Measurements from ENCODE around the gene ARHGAP25.

The ARHGAP25 gene

DNA sequence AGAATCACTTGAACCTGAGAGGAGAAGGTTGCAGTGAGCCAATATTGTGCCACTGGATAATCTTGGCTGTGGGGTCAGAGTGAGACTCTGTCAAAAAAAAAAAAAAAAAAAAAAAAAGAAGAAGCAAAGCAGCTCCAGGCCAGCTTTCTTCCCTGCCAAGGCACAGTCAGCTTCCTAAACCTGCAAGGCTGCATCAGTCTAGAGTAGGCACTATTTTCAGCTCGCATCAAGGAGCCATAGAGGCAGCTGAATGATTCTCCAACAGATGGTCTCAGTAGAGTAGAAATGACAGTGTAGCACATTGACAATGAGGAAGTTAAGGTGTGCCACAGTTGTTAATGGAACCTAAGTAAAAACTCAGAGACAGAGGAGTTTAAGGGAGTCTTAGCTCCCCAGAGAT is 101.0 kb downstream of the ARHGAP25 start:
- no peak for DNase-seq

DNA sequence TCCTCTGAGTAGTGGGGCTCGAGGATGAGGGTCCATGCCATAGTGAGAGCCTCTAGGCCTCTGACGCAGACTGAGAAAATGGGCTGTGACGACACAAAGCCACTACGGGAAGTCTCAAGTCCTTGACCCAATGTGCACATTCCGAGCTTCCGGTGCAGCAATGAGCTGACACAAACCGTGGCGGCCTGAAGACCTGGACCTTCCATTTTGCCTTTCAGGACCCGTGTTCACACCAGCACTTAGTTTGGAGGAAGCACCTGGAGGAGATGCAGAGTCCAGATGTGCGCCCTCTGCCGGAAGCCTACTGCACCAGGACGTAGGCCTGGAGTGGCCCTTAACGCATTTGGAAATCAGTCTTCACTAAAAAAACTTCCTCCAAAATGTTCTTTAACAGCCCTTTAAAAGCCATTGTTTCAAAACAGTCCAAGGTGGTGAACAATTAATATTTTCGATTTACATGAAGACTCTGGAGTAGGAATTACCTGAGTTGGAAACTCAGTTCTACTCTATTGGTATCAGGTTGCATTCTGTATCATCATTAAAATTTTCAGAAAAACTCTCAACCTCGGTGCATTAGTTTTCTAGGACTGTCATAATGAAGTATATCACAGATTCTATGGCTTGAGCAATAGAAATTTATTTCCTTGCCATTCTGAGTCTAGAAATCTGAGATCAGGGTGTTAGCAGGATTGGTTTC is 102.7 kb downstream of the ARHGAP25 start:
- peak; percentile 31 for DNase-seq

DNA sequence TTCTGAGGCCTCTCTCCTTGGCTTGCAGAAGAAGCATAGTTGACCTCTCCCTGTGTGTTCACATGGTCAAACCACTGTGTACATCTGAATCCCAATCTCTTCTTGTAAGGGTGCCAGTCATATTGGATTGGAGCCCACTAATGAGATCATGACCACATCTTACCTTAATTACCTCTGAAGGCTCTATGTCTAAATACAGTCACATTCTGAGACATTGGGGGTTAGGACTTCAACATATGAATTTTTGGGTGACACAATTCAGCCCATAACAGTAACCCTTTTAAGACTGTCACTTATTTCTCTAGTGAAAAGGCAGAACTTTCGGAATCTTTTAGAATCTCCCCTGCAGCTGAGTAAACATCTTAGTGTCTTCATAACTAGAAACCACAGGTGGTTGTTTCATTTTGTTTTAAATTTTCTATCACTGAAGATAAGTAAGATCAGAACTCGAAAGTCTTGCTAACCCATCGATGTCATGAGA is 103.3 kb downstream of the ARHGAP25 start:
- no peak for DNase-seq

DNA sequence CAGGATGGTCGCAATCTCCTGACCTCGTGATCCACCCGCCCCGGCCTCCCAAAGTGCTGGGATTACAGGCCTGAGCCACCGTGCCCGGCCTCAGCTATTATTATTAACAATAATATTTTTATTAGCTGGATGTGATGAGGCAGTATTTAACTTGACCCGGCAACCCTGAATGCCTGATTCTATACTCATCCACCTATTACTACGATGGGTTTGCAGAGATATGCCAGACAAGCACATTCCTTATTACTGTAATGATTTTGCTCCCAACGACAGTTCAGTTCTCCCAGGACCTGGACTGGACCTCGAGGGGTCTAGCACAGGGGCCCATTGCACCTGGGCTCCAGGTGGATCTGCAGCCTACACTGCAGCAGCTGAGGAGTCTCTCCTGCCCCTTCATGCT is 104.0 kb downstream of the ARHGAP25 start:
- DNase-seq, result no peak

DNA sequence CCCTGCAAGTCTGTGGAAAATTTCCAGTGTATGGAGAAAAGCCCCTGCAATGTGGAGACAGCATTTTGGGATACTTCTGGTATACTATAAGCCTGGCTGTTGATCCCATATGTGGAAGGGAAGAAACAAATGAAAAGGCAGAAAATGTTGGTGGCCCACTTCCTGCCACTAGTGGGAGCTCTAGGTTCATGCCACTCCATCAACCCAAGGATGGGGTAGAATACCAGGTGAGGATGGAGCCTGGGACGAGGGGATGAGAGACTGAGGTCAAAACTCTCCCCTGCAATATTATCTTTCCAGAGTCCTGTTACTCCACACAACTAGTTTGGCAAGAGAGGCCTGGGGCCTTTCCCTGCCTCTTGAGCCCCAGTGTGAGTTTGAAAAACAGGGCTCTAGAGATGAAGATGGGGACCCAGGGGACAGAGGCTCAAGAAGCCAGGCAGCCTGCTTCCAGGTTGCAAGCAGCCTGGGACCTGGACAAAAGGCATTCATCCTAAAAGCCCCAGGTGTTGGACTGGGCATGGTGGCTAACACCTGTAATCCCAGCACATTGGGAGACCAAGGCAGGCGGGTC is 104.7 kb downstream of the ARHGAP25 start:
- peak; percentile 9 for DNase-seq

DNA sequence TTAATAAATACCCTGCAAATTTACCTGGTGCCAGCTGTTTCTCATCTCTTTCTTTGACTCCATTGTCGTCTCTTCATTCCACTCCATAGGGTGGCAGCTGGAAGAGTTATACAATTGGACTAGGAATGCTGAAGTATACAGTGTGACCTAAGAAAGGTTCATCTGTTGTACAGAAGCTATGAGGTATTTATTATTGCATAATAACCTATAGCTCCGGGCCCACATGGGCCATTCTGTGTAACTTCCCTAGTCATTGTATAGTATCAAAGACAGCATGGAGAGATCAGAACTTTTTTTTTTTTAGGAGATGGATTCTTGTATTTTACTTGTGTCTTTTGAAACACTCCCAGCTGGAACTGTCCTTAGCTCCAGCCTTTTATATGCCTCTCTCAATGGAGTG is 110.4 kb downstream of the ARHGAP25 start:
- no peak for DNase-seq

DNA sequence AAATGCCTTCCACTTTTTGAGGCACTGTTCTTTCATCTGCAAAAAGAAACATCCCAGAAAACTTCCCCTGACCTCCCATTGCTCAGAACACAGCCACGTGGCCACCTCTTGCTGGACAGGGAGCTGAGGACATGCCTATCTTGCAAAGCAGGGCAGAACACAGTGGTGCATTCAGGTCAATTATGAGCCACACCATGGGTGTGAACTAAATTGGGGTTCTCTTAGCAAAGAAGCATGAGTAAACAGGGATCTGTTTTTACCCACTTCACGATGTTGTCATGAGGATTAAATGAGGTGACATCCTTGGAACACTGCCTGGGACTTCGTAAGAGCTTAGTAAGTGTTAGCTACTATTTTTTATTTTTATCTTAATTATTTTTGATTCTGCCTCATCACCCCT is 111.5 kb downstream of the ARHGAP25 start:
- DNase-seq, result no peak

DNA sequence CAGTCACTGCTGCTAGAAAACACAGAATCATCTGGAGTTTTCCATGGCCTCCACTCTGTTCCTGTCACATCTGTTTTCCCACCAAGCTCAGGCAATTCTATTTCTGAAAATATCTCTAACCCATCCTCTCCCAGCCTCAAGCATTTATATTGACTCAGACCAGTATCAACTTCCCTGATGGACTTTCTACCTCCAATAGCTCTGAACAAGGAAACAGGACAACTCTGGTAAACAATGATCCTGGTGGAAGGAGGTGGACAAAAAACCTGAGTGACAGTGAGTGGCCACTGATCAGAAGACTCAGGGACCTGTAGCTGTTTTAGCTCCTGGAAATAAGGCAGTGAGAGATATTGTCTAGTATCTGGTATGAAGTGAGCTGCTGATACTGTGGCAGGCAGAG is 113.1 kb downstream of the ARHGAP25 start:
- DNase-seq, result no peak

DNA sequence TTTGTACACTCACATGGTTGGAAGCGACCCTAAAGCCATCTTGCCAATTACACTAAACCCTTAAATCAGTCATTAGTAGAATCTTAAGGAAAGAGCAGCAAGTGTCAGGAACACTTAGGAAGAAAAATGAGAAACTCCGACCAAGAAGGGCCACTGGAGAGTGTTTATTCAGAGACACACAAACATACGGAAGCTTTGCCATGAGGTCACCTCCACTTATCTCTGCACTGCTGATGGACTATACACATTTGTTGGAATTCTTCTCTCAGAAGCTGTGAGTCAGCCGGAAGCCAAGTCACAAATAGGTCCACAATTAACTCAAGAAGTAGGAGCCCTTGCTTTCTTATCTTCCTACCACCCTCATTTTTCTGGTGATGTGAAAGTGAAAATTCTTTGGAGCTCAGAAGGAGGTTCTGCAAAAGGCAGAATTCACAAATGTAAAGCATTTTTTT is 115.0 kb downstream of the ARHGAP25 start:
- no peak for DNase-seq

DNA sequence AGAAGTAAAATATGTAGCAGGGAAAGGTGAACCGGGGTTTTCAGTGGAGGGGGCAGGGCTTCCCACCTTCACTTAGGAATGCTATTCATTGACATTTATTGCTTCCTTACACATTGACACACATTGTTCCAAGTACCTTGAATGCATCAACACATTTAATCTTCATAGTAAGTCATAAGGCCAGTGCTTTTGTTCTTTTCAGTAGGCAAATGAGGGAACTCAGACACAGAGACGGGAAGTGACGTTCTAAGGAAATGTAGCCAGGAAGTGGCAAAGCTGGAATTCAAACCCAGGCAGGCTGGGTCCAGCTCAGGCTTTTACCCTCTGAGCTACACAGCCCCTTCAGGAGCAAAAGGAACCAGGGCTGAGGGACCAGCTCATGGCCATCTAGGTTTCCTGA is 115.9 kb downstream of the ARHGAP25 start:
- no peak for DNase-seq

DNA sequence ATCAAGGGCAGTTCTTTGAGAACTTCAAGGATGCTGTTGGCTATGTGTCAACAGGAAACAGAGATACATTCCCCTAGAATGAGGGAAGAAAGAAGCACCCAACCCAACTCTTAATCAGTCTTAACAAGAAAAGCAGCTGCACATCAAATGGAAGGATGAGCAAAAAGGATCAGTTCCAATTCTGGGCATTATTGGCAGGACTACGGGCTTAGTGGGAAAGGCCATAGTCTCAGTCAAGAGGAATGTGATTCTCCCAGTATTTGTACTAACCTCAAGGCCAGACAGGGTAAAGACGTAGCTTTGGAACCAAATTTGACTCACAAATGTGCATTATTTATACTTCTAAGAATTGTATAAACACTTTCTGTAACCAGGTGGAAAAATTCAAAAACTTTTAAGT is 118.4 kb downstream of the ARHGAP25 start:
- DNase-seq, result no peak

DNA sequence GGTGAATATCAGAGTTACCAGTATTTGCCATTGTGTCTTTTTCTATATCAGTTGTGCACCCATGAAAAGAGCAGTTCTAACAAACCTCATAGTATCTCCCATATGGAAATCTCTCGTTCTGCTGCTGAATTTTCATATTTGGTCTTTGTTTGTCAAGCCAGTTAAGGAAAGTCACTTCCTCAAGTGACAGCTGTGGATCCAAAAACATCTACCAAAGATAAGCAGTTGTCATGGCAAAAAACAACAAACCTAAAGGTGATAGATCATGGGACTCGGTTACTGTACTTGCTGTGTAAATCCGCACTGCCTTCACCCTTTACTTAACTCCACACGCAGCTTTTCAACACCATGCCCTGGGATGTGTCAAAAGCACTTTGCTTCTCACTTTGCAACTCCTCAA is 119.3 kb downstream of the ARHGAP25 start:
- DNase-seq, result no peak

DNA sequence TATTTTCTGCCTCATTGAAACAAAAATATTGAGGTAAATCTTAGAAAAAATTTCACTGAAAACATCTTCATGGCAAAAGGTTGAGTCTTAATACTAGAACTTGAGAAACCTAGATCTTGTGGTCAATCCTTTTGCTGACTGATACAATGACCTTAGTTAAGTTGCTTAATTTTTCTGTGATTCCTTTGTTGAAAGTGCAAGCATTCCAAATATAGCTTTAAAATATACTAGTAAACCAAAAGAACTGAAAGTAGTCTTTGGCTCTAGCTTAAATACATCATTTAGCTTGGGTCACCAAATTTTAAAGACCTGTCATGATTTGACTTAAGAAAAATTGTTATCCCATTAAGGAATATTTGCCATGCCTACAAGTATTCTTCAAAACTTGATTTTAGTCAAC is 119.9 kb downstream of the ARHGAP25 start:
- no peak for DNase-seq

DNA sequence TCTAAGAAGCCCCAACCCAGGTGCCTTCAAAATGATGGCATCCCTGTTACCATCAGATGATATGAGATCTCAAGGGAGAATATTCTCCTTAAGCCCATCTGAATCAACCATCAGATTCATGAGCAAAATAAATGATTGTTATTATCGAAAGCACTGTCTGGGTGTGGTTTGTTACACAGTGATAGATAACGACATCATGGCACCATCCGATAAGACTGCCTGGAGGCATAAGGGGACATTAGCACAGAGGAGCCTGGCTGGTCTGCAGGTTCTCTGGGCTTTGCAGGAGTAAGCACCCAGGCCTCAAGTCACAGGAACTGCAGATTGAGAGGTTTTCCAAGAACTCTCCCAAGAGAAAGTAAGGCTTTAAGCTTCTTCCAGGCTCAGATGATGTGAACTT is 120.9 kb downstream of the ARHGAP25 start:
- no peak for DNase-seq

DNA sequence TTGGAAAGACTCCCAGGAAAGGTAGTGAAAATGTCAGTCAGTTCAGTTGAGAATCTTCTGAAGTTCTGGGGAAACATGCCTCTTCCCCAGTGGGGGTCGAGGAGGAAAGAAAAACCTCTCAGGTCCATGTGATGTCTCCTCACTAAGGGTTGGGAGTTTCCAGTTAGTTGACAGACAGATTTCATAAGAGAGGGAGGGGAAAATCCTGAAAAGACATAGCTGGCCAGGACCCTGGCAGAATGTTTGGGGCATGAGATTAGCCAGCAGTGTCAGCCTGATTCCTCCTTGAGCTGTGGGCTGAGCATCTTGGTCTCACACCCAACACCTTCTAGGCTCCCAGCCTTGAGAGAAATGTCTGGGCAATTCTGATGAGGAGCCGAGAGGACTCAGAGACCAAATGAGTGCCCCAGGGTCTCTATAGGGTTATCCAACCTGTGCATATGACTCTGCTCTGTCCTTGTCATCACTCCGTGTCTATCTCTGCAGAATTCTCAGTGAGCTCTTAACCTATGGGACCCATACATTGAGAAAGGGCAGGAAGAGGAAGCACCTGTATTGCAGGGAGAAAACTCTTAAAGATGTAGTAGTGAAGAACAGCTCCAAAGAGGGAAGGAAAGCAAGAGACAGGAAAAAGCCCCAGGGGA is 122.7 kb downstream of the ARHGAP25 start:
- DNase-seq, result no peak

DNA sequence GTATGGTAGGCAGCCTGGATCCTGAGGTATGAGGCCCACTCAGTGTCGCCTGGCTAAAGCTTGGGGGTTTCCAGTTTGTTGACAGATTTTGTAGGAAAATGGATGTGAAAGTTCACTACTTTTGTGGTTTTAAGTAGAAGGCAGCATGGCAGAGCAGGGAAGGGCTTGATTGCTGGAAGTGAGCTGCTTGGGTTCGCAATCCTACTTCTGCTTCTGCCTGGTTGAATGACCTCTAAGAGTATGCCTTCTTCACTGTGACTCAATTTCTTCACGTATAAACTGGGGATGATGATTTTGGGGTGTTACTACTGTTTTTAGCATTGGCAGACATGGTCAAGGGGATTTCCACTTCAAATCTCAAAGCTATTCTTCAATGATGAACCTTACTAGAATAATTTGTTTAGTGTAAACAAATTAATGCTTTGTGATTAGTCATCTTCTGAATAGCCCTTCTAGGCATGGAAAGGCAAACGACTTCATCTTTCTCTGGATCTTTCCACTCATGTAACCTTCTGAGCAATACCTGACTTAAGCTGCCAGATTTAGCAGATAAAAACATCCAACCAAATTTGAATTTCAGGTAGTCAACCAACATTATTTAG is 123.3 kb downstream of the ARHGAP25 start:
- DNase-seq, result no peak

DNA sequence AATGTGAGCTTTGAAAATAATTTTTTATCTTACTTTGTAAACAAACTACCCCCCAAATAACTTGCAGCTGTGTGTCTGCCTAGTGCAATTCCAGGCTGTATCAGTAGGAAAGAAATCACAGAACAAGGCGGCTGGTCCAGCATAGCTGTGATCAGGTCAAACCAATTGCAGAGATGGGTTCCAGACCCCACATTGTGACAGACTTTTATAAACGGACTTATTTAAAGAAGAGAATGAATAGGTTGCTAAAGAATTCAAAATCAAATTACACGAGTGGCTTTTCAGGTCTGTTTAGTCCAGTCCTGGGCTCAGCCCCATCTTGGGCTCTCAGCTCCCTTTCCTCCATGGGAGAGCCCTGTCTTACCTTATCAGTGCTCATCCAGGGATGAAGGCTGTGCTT is 125.5 kb downstream of the ARHGAP25 start:
- DNase-seq, result no peak

DNA sequence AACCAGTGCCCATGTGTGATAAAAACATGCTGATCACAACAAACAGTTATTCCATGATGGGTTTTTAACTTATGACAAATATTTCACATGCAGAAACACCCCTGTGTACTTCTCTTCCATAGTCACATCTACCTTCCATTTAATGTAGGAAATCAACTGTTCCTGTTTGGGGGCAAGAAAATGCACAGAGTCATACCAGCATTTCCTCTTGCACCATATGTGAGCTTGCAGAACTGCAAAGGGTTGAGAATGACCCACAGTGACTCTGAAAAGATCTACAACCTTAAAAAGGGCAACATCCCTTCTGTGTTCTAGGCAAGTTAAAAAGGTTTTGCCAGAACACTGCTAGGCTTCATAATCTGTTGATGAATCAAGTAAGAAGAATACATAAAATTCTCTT is 126.7 kb downstream of the ARHGAP25 start:
- DNase-seq, result no peak

DNA sequence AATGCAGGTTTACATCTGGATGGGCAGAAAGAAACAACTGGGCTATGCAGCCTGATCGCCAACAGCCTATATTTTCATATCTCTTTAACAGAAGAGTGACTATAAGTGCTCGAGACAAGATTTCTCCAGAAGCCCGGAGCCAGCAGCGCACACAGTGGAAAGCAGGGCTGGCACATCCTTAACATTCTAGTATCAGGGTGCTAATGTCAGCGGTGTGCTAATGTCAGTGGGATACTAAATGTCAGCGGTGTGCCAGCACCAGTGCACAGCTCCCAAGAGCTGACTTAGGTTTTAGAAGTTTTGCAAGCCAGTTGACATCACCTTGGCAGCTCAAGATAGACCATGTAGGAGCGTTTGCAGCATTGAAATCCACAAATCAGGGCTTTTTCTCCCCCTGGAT is 128.3 kb downstream of the ARHGAP25 start:
- no peak for DNase-seq

DNA sequence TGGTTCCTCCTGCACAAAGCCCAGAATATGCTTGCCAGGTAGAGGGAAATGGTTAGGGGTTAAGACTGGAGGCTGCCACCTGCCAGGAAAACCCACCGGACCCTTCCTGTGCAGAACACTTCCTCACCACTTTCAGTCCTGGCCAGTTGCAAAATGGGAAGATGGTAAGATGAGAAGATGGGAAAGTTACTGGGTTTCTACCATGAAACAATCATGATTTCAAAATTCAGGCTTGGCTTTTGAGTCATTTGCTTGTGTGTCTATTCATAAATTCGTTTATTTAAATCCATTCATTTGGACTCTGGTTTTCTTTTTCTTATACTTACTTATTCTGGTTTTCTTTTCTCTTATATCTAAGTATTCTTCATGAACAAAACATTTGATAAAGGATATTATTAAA is 129.4 kb downstream of the ARHGAP25 start:
- no peak for DNase-seq

DNA sequence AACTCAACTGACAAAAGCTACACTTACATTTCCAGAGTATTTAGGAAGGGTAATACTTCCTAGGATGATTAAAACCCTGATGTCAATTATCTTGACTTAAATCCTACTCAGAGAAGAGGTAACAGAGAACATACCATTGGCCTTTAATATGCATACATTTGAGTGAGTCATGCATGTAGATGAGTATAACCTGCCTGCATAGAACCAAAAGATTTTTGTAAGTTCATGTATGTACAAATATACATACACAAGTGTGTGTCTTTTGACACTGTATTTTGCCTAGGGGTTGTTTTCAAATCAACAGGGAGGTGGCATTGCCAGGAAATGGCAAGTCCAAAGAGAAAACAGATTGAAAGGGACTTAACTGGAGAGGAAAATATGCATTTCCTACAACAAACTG is 130.5 kb downstream of the ARHGAP25 start:
- DNase-seq, result no peak

DNA sequence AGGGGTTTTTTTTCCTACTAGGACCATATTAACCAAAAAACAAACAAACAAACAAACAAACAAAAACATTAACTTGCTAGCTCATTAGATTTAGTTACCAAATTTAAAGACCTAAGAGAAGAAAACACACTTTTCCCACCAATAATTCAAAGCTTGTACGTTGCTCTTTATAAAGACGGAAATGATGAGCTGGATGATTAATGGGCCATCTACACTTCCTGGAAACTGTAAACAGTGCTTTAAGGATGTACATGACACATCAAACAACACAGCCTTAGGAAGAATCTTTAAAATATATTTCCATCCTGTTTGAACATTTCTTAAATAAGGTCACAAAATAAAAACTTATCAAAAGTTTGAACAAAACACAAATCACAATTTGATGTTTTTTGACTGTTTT is 135.6 kb downstream of the ARHGAP25 start:
- DNase-seq, result no peak

DNA sequence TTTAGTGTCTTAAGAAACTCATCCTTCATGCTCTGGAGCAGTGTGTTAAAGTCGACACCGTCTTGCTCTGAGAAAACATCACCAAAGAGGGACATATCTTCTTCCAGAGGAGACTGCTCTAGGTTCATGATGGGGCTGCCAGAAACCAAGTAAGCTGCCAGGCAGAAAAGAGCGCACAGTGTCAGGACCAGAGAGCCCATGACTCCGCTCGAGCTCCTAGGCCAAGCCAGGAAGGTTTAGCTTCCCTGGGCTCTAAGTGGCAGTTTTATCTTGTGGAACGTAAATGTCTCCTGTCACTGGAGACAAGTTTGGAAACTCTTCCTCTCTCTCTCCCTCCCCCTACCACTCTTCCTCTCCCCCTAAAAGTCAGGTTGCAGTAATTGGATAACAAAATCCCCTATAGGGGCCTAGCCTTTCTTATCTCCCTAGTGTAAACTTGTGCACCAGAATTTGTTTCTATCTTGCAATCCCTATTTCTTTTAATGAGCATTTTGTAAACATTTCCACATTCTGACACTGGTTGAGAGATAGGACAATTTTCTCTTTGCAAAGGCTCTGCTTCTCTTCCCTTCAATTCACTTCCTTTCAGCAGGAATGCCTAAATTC is 136.7 kb downstream of the ARHGAP25 start, which contains the start of gene BMP10:
Gene BMP10 (minus strand): TSS at position 239 of the 606 bp plus-strand sequence. CDS start 39 bp downstream, at position 200.
- no peak for DNase-seq

All from central memory CD4-positive, alpha-beta T cell (primary cell).